Endodermal cell (in vitro differentiated cells): Measurements from ENCODE around the gene TBC1D19. TPM values are rescaled to one million over a fixed set of nuclear protein-coding genes. Genes with fewer than 3 reads are reported as not detected.

ENCODE experiments used
- DNase-seq: peaks from one replicate; pipeline ENCODE4 v3.0.0-alpha.2; 2017
- H3K27ac ChIP-seq: 2 replicates; pipeline ENCODE4 v1.5.1; 2013; ENCODE audit warnings: mild to moderate bottlenecking, low read depth, low read length, moderate library complexity
- H3K27me3 ChIP-seq: 2 replicates; pipeline ENCODE4 v1.6.1; 2013; ENCODE audit warnings: mild to moderate bottlenecking, low read length, moderate library complexity; ENCODE audit not compliant: insufficient read depth, control insufficient read depth, poor library complexity, severe bottlenecking
- H3K36me3 ChIP-seq: 2 replicates; pipeline ENCODE4 v1.7.0; 2013; ENCODE audit warnings: mild to moderate bottlenecking, low read length, moderate library complexity; ENCODE audit not compliant: control insufficient read depth, insufficient read depth
- H3K4me1 ChIP-seq: one replicate; pipeline ENCODE4 v1.7.0; 2013; ENCODE audit warnings: low read length; ENCODE audit not compliant: control insufficient read depth, insufficient read depth
- H3K4me3 ChIP-seq: 2 replicates; pipeline ENCODE4 v1.5.1; 2013; ENCODE audit warnings: mild to moderate bottlenecking, low read length, moderate library complexity
- H3K9ac ChIP-seq: 2 replicates; pipeline ENCODE4 v1.6.1; 2013; ENCODE audit warnings: mild to moderate bottlenecking, low read length, moderate library complexity; ENCODE audit not compliant: poor library complexity, severe bottlenecking; ENCODE audit errors: extremely low read depth
- H3K9me3 ChIP-seq: 2 replicates; pipeline ENCODE4 v1.6.1; 2013; ENCODE audit warnings: mild to moderate bottlenecking, low read length, moderate library complexity; ENCODE audit not compliant: control insufficient read depth
- H3K27ac Mint-ChIP-seq: 2 replicates; pipeline ENCODE4 v1.8.0; 2020; ENCODE audit warnings: mixed read lengths
- H3K27me3 Mint-ChIP-seq: 2 replicates; pipeline ENCODE4 v1.8.0; 2021; ENCODE audit warnings: mild to moderate bottlenecking, mixed read lengths; ENCODE audit not compliant: insufficient read depth
- H3K36me3 Mint-ChIP-seq: 2 replicates; pipeline ENCODE4 v1.8.0; 2020; ENCODE audit warnings: low read depth, mixed read lengths
- H3K4me1 Mint-ChIP-seq: 2 replicates; pipeline ENCODE4 v1.8.0; 2020; ENCODE audit warnings: mixed read lengths
- H3K4me3 Mint-ChIP-seq: 2 replicates; pipeline ENCODE4 v1.8.0; 2020; ENCODE audit warnings: mild to moderate bottlenecking, moderate library complexity, mixed read lengths
- H3K9me3 Mint-ChIP-seq: 2 replicates; pipeline ENCODE4 v1.8.0; 2020; ENCODE audit warnings: mild to moderate bottlenecking, mixed read lengths
- CTCF ChIP-seq: fragments of 200-600 bp; sonication (generic); conservative IDR thresholded peaks from 2 replicates; pipeline ENCODE4 v1.5.0; 2021; ENCODE audit warnings: antibody characterized with exemption, mild to moderate bottlenecking
- WGBS, 2 experiments: methylation state at CpG; one replicate each; pipeline versions ENCODE4 v1.1.5 to v1.1.7; 2013; ENCODE audit warnings: missing lambda C conversion rate in 2 of 2, mixed read lengths in 1 of 2; ENCODE audit not compliant: insufficient coverage in 1 of 2, insufficient read length in 1 of 2; 5-methylcytosine and 5-hydroxymethylcytosine counted together
- total RNA-seq, 2 donors: library from RNA; stranded (reverse); fragmentation: NEBNext Ultra II Directional in 1 of 2; extraction: Animal tissue kit (Norgen Biotek cat#: 25700) in 1 of 2; gene quantifications; 2 replicates in 1 of 2; 3 replicates in 1 of 2; pipeline ENCODE4 v1.2.1, GENCODE V29; 2021

The TBC1D19 gene
- total RNA-seq, 2 donors from 2014 or later, result 7.0 to 9.9 TPM

GRCh38 chr4:26607776-26608175, 23.9 kb downstream of the TBC1D19 start:
- WGBS, 2 experiments, result 97 to 100% methylated on average over 1 to 2 of the region's 2 CpGs
- Mint-ChIP-seq H3K27me3 (no peaks in the 10 kb centered on the region), H3K4me3 (no peak overlapping the region), H3K4me1 (peaks cover 9% of the 10 kb centered on the region), H3K27ac (no peak overlapping the region), H3K9me3 (no peaks in the 10 kb centered on the region), H3K36me3 (no peaks in the 10 kb centered on the region)
- no peaks in the 10 kb centered on the region for H3K27me3 ChIP-seq
- no peak for TF ChIP-seq CTCF
- no peak overlapping the region for H3K4me3 ChIP-seq
- H3K27ac ChIP-seq, result no peak overlapping the region
- H3K36me3 ChIP-seq, result no peaks in the 10 kb centered on the region
- no peaks in the 10 kb centered on the region for H3K4me1 ChIP-seq
- no peak for DNase-seq
- no peaks in the 10 kb centered on the region for H3K9me3 ChIP-seq
- H3K9ac ChIP-seq, result no peak overlapping the region

- H3K27ac ChIP-seq, result no peak overlapping the region
- Mint-ChIP-seq H3K4me1 (peaks cover 13% of the 10 kb centered on the region), H3K9me3 (no peaks in the 10 kb centered on the region), H3K27me3 (no peaks in the 10 kb centered on the region), H3K27ac (no peak overlapping the region), H3K4me3 (no peak overlapping the region), H3K36me3 (no peaks in the 10 kb centered on the region)
- no peaks in the 10 kb centered on the region for H3K27me3 ChIP-seq
- no peaks in the 10 kb centered on the region for H3K36me3 ChIP-seq
- H3K9me3 ChIP-seq, result no peaks in the 10 kb centered on the region
- H3K9ac ChIP-seq, result no peak overlapping the region
- TF ChIP-seq CTCF, result no peak
- DNase-seq, result no peak
- H3K4me1 ChIP-seq, result no peaks in the 10 kb centered on the region
- no peak overlapping the region for H3K4me3 ChIP-seq
Observed at GRCh38 chr4:26609391-26609790, 25.5 kb downstream of the TBC1D19 start.

GRCh38 chr4:26609868-26610267, 26.0 kb downstream of the TBC1D19 start:
- no peak overlapping the region for H3K4me3 ChIP-seq
- Mint-ChIP-seq H3K4me3 (no peak overlapping the region), H3K9me3 (no peaks in the 10 kb centered on the region), H3K27me3 (no peaks in the 10 kb centered on the region), H3K36me3 (no peaks in the 10 kb centered on the region), H3K4me1 (peaks cover 13% of the 10 kb centered on the region), H3K27ac (no peak overlapping the region)
- WGBS, 2 experiments, result 100% methylated on average over 1 of the region's 2 CpGs; no CpG with 5 or more reads in 1 of the 2 experiments
- H3K9ac ChIP-seq, result no peak overlapping the region
- DNase-seq, result no peak
- TF ChIP-seq CTCF, result no peak
- no peak overlapping the region for H3K27ac ChIP-seq
- H3K27me3 ChIP-seq, result no peaks in the 10 kb centered on the region
- H3K36me3 ChIP-seq, result no peaks in the 10 kb centered on the region
- H3K4me1 ChIP-seq, result no peaks in the 10 kb centered on the region
- H3K9me3 ChIP-seq, result no peaks in the 10 kb centered on the region
